ENCODE data around the gene ZNRD2. TPM values are rescaled to one million over a fixed set of nuclear protein-coding genes. Genes with fewer than 3 reads are reported as not detected.

The ZNRD2 gene
- total RNA-seq, 1 donor from 2014 or later: 45.1 TPM

DNA sequence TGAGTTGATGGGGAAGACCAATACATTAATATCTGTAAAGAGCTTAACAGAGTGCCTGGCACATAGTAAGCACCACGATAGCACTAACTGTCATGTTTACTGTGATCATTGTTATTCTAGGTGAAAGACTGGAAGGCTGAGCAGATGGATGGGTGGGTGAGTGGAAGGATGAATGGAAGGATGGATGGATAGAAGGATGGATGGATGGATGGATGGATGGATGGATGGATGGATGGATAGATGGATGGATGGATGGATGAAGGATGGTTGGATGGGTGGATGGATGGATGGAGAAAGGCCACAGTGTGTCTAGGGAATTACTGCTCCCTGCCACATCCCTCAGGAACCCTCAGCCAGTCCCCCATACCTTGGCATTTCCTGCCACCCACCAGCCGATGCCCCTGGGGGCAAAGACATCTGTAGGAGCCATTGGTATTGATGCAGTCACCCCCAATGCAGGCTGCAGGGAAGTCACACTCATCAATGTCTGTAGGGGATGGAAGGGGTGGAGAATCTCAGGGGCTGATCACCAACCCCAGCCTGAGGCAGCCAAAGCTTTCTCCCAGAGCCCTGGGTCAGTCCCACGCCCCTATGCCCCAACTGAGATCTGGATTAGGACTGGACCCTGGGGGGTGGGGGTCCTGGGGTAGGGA lies 27.4 kb upstream of the ZNRD2 start:
- no peak for TF ChIP-seq EZH2 (IDR thresholded peaks at IDR 0.05; ENCODE audit: insufficient read depth, low read length)
- TF ChIP-seq, protein P1, sequence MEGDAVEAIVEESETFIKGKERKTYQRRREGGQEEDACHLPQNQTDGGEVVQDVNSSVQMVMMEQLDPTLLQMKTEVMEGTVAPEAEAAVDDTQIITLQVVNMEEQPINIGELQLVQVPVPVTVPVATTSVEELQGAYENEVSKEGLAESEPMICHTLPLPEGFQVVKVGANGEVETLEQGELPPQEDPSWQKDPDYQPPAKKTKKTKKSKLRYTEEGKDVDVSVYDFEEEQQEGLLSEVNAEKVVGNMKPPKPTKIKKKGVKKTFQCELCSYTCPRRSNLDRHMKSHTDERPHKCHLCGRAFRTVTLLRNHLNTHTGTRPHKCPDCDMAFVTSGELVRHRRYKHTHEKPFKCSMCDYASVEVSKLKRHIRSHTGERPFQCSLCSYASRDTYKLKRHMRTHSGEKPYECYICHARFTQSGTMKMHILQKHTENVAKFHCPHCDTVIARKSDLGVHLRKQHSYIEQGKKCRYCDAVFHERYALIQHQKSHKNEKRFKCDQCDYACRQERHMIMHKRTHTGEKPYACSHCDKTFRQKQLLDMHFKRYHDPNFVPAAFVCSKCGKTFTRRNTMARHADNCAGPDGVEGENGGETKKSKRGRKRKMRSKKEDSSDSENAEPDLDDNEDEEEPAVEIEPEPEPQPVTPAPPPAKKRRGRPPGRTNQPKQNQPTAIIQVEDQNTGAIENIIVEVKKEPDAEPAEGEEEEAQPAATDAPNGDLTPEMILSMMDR (IDR thresholded peaks at IDR 0.05; ENCODE audit: insufficient read depth, low read depth, low read length): no peak
- no peak for FAIRE-seq
- no peak overlapping the region for H3K4me2 ChIP-seq (ENCODE audit: low read length)
- H3K4me3 Mint-ChIP-seq (ENCODE audit: unreplicated experiment): no peak overlapping the region
- H3K9ac ChIP-seq (ENCODE audit: low read length): no peak overlapping the region
- no peak overlapping the region for H3K27ac Mint-ChIP-seq (ENCODE audit: unreplicated experiment)
- H3K79me2 ChIP-seq (ENCODE audit: insufficient read depth, low read length): no peaks in the 10 kb centered on the region
- H3K27me3 ChIP-seq (ENCODE audit: insufficient read depth, low read length): no peaks in the 10 kb centered on the region
- no peaks in the 10 kb centered on the region for H3K9me3 ChIP-seq (ENCODE audit: insufficient read depth, low read depth, low read length)
- peaks cover 4% of the 10 kb centered on the region for H3K4me1 Mint-ChIP-seq (ENCODE audit: low read depth, unreplicated experiment)
- H2AFZ ChIP-seq (ENCODE audit: low read depth, low read length): no peak overlapping the region
- H3K4me3 ChIP-seq (ENCODE audit: insufficient read depth, low read depth, low read length): no peak overlapping the region
- peaks cover 12% of the 10 kb centered on the region for H3K36me3 Mint-ChIP-seq (ENCODE audit: low read depth, unreplicated experiment)
- peaks cover 4% of the 10 kb centered on the region for H3K9me3 Mint-ChIP-seq (ENCODE audit: unreplicated experiment)
- peaks cover 9% of the 10 kb centered on the region for H3K36me3 ChIP-seq (ENCODE audit: insufficient read depth, low read length)
- no peak for DNase-seq (ENCODE audit: low read depth)
- peaks cover 25% of the 10 kb centered on the region for H3K27me3 Mint-ChIP-seq (ENCODE audit: low read depth, unreplicated experiment)
- no peak overlapping the region for H3K27ac ChIP-seq (ENCODE audit: low read depth, low read length)
- peaks cover 70% of the 10 kb centered on the region for H4K20me1 ChIP-seq (ENCODE audit: insufficient read depth, low read length)
- H3K4me1 ChIP-seq (ENCODE audit: insufficient read depth, low read length): peaks cover 8% of the 10 kb centered on the region

DNA sequence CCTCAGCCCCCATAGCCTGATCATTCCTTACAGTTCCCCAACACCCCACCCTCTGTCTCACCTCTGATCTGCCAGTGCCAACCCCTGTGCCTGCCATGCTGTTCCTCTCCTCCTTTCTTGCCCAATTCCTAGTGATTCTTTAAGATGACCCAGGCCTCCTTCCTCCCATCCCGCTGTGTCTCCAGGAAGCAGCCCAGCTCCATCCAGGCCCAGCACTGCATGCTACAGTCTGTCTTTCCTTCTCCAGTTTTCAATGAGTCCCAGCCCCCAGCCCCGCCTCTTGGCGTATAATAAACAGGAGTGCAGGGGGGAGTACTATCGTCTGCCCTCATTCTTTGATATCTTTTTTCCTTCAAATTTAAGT lies 24.4 kb upstream of the ZNRD2 start:
- H3K4me2 ChIP-seq (ENCODE audit: low read length): no peak overlapping the region

More for the DNA sequence above, 24.4 kb upstream of the ZNRD2 start:
- peaks cover 16% of the 10 kb centered on the region for H3K36me3 ChIP-seq (ENCODE audit: insufficient read depth, low read length)
- Mint-ChIP-seq H3K27ac (ENCODE audit: unreplicated experiment) (no peak overlapping the region), H3K27me3 (ENCODE audit: low read depth, unreplicated experiment) (peaks cover 39% of the 10 kb centered on the region), H3K9me3 (ENCODE audit: unreplicated experiment) (peaks cover 7% of the 10 kb centered on the region), H3K4me3 (ENCODE audit: unreplicated experiment) (peak overlapping the region; percentile 36), H3K36me3 (ENCODE audit: low read depth, unreplicated experiment) (peaks cover 26% of the 10 kb centered on the region), H3K4me1 (ENCODE audit: low read depth, unreplicated experiment) (peaks cover 2% of the 10 kb centered on the region)
- no peak overlapping the region for H3K4me3 ChIP-seq (ENCODE audit: insufficient read depth, low read depth, low read length)
- no peak for FAIRE-seq
- H3K9ac ChIP-seq (ENCODE audit: low read length): no peak overlapping the region
- H2AFZ ChIP-seq (ENCODE audit: low read depth, low read length): no peak overlapping the region
- H3K27me3 ChIP-seq (ENCODE audit: insufficient read depth, low read length): no peaks in the 10 kb centered on the region
- H3K4me1 ChIP-seq (ENCODE audit: insufficient read depth, low read length): peaks cover 7% of the 10 kb centered on the region
- TF ChIP-seq, protein P1 (IDR thresholded peaks at IDR 0.05; ENCODE audit: insufficient read depth, low read depth, low read length): no peak
- no peak for TF ChIP-seq EZH2 (IDR thresholded peaks at IDR 0.05; ENCODE audit: insufficient read depth, low read length)
- peaks cover 75% of the 10 kb centered on the region for H4K20me1 ChIP-seq (ENCODE audit: insufficient read depth, low read length)
- H3K79me2 ChIP-seq (ENCODE audit: insufficient read depth, low read length): peaks cover 6% of the 10 kb centered on the region
- no peak for DNase-seq (ENCODE audit: low read depth)
- H3K27ac ChIP-seq (ENCODE audit: low read depth, low read length): no peak overlapping the region
- no peaks in the 10 kb centered on the region for H3K9me3 ChIP-seq (ENCODE audit: insufficient read depth, low read depth, low read length)

All from astrocyte (in vitro differentiated cells and primary cell).